Esophagus squamous epithelium (tissue), 5 donors: ENCODE data around the gene SLC29A2. TPM values are rescaled to one million over a fixed set of nuclear protein-coding genes. Genes with fewer than 3 reads are reported as not detected.
A peak's percentile ranks its signal among the peaks of the same experiment; 100 is the strongest.

Source experiments
- DNase-seq: peaks from one replicate; lab custom pipeline; 2025; lab: John Stamatoyannopoulos, UW
- H3K27ac ChIP-seq, 4 donors: fragments of 200-600 bp; sonication (generic); one replicate each; pipeline ENCODE4 v1.5.1; 2016 to 2019; ENCODE audit warnings: mild to moderate bottlenecking in 1 of 4
- H3K27me3 ChIP-seq, 4 donors: fragments of 200-600 bp; sonication (generic); 1 replicate in 3 of 4; 2 replicates in 1 of 4; pipeline versions ENCODE4 v1.5.1 to v1.6.0; 2017 to 2021; ENCODE audit warnings: antibody characterized with exemption in 1 of 4
- H3K36me3 ChIP-seq, 3 donors: fragments of 200-600 bp; sonication (generic); one replicate each; pipeline ENCODE4 v1.5.1; 2016 to 2019
- H3K4me1 ChIP-seq, 3 donors: fragments of 200-600 bp; sonication (generic); one replicate each; pipeline ENCODE4 v1.5.1; 2017 to 2019
- H3K4me3 ChIP-seq, 4 donors: fragments of 200-600 bp; sonication (generic); 1 replicate in 3 of 4; 2 replicates in 1 of 4; pipeline ENCODE4 v1.5.1; 2016 to 2019; ENCODE audit warnings: mild to moderate bottlenecking in 2 of 4, moderate library complexity in 1 of 4
- H3K9me3 ChIP-seq, 3 donors: fragments of 200-600 bp; sonication (generic); one replicate each; pipeline ENCODE4 v1.5.1; 2016 to 2019
- CTCF ChIP-seq, 6 experiments: fragments of 450-650 bp in 4 of 6; fragments of 200-600 bp in 2 of 6; sonication (generic) in 2 of 6; IDR thresholded peaks; one replicate each; pipeline ENCODE4 v1.5.1; 2016 to 2019; ENCODE audit warnings: antibody characterized with exemption in 6 of 6, mild to moderate bottlenecking in 4 of 6, moderate library complexity in 4 of 6
- POLR2A ChIP-seq, 4 donors: fragments of 450-650 bp; IDR thresholded peaks; one replicate each; pipeline ENCODE4 v1.6.1; 2017; ENCODE audit warnings: antibody characterized with exemption in 4 of 4, mild to moderate bottlenecking in 4 of 4, moderate library complexity in 3 of 4
- WGBS, 2 donors: methylation state at CpG; one replicate each; pipeline ENCODE4 v1.1.5; 2018; 5-methylcytosine and 5-hydroxymethylcytosine counted together
- intact Hi-C: fragments of 100-400 bp; cut with DNase I; formaldehyde crosslinking; loops from one replicate; pipeline ENCODE4 v1.15.0; 2022
- total RNA-seq, 4 donors: library from RNA; depleted of rRNA; stranded (reverse); fragments of >200 nt; gene quantifications; one replicate each; pipeline ENCODE4 v1.1.0, GENCODE V29; 2016
- donor health status: DM: yes; HTN: yes; CAD: no.

The SLC29A2 gene
- total RNA-seq, 4 donors from 2014 or later: 2.9 to 5.5 (median 4.8) TPM

DNA sequence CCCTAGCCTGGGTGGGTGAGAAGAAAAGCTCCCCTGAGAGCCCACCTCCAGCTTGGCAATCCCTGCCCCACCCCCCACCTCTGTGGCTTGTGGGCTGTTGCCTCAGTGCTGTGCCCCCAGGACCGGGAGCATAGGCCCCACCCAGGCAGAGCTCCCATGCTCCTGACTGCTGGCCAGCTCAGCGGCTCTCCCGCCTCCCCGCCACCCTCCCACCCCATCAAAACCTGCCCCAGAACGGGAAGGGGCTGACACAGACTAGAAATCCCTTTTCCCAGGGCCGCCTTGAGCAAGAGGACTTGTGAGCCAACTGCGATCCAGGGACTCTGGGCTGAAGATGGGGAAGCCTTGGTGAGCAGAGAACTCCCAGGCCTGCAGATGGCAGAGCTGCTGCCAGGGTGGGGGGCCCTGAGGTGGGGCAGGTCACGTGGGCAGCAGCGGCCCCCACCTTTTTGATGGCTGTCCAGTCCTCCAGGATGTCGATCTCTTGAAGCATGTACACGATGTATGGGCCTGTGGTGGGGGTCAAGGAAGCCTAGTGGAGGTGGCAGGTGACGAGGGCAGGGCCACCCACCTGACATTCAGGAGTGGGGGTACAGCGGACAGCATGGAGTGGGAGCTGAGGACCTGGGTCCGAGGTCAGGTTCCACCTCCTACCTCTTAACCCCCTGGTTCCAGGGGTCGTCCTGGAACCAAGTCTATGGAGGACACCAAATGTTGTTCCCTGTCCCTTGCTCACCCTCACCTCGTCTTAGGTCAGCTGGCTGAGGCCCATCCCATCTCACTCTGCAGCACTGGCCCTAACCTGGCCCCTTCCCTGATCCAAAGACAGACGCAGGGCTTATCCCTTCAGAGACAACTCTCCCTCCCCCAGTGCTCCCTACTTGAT, 33.0 kb downstream of the SLC29A2 start:
- Histone ChIP-seq H3K36me3 (peaks cover 1 to 65% (median 33%) of the 10 kb centered on the region in 3 donors), H3K9me3 (no peaks in the 10 kb centered on the region), H3K4me1 (peaks cover 47 to 75% (median 57%) of the 10 kb centered on the region in 3 donors), H3K27me3 (no peaks in the 10 kb centered on the region), H3K4me3 (no peak overlapping the region), H3K27ac (peak overlapping the region; percentile 86 to 94 (median 88))
- WGBS, 2 donors: 33 to 74% methylated on average over 5 to 8 of the region's 17 CpGs
- DNase-seq: no peak
- intact Hi-C loops: no loop called here
- no peak for TF ChIP-seq POLR2A (IDR thresholded peaks at IDR 0.05)
- TF ChIP-seq CTCF (IDR thresholded peaks at IDR 0.05): no peak

DNA sequence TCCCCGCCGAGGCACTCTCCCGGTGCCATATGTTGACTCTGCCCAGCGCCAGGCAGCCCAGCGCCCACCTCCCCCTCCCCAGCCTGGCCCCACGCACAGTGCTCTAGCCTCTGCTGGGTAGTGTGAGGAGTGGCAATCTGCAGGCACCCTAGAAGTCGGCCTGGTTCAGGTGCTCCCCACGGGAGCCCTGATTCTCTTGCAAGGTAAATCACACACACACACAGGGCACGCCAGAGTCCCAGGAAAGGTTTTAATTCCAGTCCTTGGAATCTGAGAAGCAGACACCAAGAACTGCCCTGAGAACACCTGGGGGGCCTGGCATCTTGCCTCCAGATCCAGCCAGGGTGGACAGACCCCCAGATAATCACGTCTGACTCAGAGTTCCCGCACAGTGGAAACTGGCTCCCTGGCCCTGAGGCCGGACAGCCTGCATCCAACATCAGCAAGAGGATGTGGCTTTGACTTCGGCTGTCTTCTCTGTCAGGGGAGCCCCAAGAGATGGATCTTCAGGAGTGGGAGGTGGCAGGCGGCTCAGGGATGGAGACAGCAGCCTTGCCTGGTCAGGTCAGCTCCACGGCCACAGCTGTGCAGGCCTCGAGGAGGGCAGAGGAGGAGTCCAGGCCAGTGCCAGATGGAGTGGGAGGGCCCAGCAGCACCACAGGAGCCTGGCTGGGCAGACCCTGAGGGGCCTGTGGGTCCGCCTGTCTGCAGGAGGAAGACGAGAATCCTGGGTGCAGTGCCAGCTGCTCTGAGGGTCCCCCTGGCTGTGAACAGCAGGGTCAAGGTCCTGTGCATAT, 34.3 kb downstream of the SLC29A2 start:
- H3K9me3 ChIP-seq: no peaks in the 10 kb centered on the region
- intact Hi-C loops: no loop called here
- no peaks in the 10 kb centered on the region for H3K27me3 ChIP-seq
- TF ChIP-seq POLR2A (IDR thresholded peaks at IDR 0.05) (no peak), CTCF (IDR thresholded peaks at IDR 0.05) (no peak)
- peak overlapping the region; percentile 86 to 94 (median 88) for H3K27ac ChIP-seq
- H3K36me3 ChIP-seq: peaks cover 11 to 69% (median 44%) of the 10 kb centered on the region in 3 donors
- H3K4me3 ChIP-seq: peak overlapping the region in 2 of 4 donors; percentile 71 to 75
- 54% methylated on average over 5 of the region's 18 CpGs; no CpG with 5 or more reads in 1 of the 2 donors for WGBS, 2 donors
- no peak for DNase-seq
- peaks cover 45 to 71% (median 52%) of the 10 kb centered on the region in 3 donors for H3K4me1 ChIP-seq

- intact Hi-C loops: no loop called here
- Histone ChIP-seq H3K9me3 (no peaks in the 10 kb centered on the region), H3K27me3 (no peaks in the 10 kb centered on the region), H3K27ac (peak within 1 kb of the TSS; percentile 86 to 94 (median 88)), H3K4me3 (peak within 1 kb of the TSS; percentile 58 to 75 (median 64)), H3K4me1 (peaks cover 45 to 71% (median 52%) of the 10 kb centered on the region in 3 donors), H3K36me3 (peaks cover 11 to 69% (median 41%) of the 10 kb centered on the region in 3 donors)
- TF ChIP-seq POLR2A (IDR thresholded peaks at IDR 0.05) (peak in 1 of 4 donors; percentile 50), CTCF (IDR thresholded peaks at IDR 0.05) (peak in 3 of 6 experiments; percentile 8 to 31 (median 17))
- WGBS, 2 donors: 2 to 12% methylated on average over 3 to 9 of the region's 22 CpGs
- DNase-seq: no peak
Observed at GRCh38 chr11:66336234-66337102, 35.1 kb downstream of the SLC29A2 start, which contains the start of gene RIN1. Gene RIN1 (minus strand): TSS chr11:66336434. CDS start chr11:66336402, 32 bp downstream.

GRCh38 chr11:66335531-66336233, 35.9 kb downstream of the SLC29A2 start:
- intact Hi-C loops: no loop called here
- DNase-seq: no peak

More at GRCh38 chr11:66335531-66336233, 35.9 kb downstream of the SLC29A2 start:
- Histone ChIP-seq H3K4me1 (peaks cover 45 to 71% (median 52%) of the 10 kb centered on the region in 3 donors), H3K27me3 (no peaks in the 10 kb centered on the region), H3K27ac (peak overlapping the region; percentile 86 to 94 (median 88)), H3K36me3 (peaks cover 11 to 68% (median 33%) of the 10 kb centered on the region in 3 donors), H3K9me3 (no peaks in the 10 kb centered on the region), H3K4me3 (peak overlapping the region; percentile 58 to 75 (median 64))
- WGBS, 2 donors: 16 to 20% methylated on average over 6 to 9 of the region's 35 CpGs
- TF ChIP-seq POLR2A (IDR thresholded peaks at IDR 0.05): no peak
- TF ChIP-seq CTCF (IDR thresholded peaks at IDR 0.05): no peak
